Chondrocyte (in vitro differentiated cells): ENCODE results near the gene WT1. TPM values are rescaled to one million over a fixed set of nuclear protein-coding genes. Genes with fewer than 3 reads are reported as not detected.

Experiments used
- DNase-seq: peaks from one replicate; pipeline ENCODE4 v3.0.0; 2021; ENCODE audit warnings: mixed read lengths, low spot score
- H3K27ac Mint-ChIP-seq: one replicate; pipeline ENCODE4 v1.8.0; 2021; ENCODE audit warnings: mild to moderate bottlenecking, moderate library complexity, mixed read lengths; ENCODE audit not compliant: unreplicated experiment
- H3K27me3 Mint-ChIP-seq: 2 replicates; pipeline ENCODE4 v1.8.0; 2021; ENCODE audit warnings: low read depth, mixed read lengths
- H3K36me3 Mint-ChIP-seq: 2 replicates; pipeline ENCODE4 v1.8.0; 2021; ENCODE audit warnings: low read depth, mixed read lengths
- H3K4me1 Mint-ChIP-seq: 2 replicates; pipeline ENCODE4 v1.8.0; 2021; ENCODE audit warnings: low read depth, mild to moderate bottlenecking, mixed read lengths
- H3K4me3 Mint-ChIP-seq: one replicate; pipeline ENCODE4 v1.8.0; 2021; ENCODE audit warnings: mild to moderate bottlenecking, moderate library complexity, mixed read lengths; ENCODE audit not compliant: unreplicated experiment
- H3K9me3 Mint-ChIP-seq: 2 replicates; pipeline ENCODE4 v1.8.0; 2021; ENCODE audit warnings: low read depth, mixed read lengths
- total RNA-seq: library from RNA; stranded (reverse); gene quantifications from 3 replicates; pipeline ENCODE4 v1.2.1, GENCODE V29; 2021
- TF ChIP-seq, protein P1 (sequence below): fragments of 200-600 bp; sonication (generic); IDR thresholded peaks from 2 replicates; pipeline ENCODE4 v1.5.0; 2021; ENCODE audit warnings: antibody characterized with exemption, mild to moderate bottlenecking, moderate library complexity

The WT1 gene
- total RNA-seq, 1 donor from 2014 or later = not detected

DNA sequence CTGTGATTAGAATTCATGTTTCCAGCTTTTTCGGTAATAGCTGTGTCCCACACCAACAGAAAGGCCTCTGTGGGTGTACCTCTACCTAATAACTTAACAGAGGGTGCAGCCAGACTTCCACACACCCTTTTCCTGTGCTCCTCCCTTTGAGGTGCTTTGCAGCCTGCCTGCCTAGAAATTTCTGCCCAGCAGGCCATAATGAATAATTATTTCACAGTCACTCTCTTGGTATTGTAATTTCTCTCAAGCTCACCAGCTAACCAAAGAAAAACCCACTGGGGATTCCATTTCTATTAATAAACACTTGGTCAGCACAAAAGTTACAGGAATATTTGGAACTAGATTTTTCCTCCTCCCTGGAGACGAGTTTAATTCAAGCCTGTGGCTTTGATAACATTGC, 13.3 kb downstream of the WT1 start:
- Mint-ChIP-seq H3K4me3 (no peak overlapping the region), H3K4me1 (no peaks in the 10 kb centered on the region), H3K27me3 (peaks cover 68% of the 10 kb centered on the region), H3K36me3 (no peaks in the 10 kb centered on the region), H3K9me3 (no peaks in the 10 kb centered on the region), H3K27ac (no peak overlapping the region)
- no peak for DNase-seq
- TF ChIP-seq, protein P1, sequence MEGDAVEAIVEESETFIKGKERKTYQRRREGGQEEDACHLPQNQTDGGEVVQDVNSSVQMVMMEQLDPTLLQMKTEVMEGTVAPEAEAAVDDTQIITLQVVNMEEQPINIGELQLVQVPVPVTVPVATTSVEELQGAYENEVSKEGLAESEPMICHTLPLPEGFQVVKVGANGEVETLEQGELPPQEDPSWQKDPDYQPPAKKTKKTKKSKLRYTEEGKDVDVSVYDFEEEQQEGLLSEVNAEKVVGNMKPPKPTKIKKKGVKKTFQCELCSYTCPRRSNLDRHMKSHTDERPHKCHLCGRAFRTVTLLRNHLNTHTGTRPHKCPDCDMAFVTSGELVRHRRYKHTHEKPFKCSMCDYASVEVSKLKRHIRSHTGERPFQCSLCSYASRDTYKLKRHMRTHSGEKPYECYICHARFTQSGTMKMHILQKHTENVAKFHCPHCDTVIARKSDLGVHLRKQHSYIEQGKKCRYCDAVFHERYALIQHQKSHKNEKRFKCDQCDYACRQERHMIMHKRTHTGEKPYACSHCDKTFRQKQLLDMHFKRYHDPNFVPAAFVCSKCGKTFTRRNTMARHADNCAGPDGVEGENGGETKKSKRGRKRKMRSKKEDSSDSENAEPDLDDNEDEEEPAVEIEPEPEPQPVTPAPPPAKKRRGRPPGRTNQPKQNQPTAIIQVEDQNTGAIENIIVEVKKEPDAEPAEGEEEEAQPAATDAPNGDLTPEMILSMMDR = no peak

DNA sequence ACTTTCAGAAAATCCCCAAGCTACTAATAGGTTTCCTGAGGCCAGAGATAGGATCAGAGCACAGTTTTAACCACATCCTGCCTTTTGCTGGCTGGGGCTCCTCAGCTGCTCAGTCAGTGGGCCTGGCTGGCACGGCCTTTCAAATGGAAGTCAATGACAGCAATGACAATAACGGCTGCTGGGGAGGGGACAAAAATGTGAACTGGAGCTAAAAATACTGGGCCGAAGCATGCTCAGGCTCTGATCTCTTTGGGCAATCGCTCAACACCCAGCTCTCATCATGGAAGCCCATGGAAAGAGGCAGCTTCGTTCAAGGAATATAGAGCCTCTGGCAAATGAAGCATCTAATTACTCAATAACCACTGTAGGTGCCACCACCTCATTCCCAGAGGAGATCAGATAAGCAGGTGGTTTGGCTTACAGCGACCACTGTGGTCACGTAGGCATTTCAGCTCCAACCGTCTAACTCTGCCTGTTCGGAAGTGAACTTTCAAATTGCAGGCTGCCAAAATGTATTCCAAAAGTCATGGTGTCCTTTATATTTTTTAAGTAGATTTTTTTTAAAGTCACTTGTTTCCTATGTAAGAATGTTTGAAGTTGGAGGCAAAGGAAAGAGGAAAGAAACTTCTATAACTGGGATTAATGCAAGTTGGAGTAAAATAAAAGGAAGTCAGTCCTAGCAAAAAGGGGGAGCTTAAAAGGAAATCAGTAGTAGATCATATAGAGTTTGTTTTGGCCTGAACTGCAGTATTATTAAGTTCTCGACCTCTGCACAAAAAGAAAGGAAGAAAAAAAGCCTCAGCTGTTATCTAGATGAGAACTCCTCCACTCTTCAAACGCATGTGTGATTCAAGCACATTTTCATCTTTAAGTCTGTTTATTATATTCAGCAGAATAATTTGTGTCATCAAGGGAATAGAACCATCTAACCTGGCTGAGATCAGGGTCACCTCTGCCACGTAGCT, 14.1 kb downstream of the WT1 start:
- H3K9me3 Mint-ChIP-seq = no peaks in the 10 kb centered on the region

DNA sequence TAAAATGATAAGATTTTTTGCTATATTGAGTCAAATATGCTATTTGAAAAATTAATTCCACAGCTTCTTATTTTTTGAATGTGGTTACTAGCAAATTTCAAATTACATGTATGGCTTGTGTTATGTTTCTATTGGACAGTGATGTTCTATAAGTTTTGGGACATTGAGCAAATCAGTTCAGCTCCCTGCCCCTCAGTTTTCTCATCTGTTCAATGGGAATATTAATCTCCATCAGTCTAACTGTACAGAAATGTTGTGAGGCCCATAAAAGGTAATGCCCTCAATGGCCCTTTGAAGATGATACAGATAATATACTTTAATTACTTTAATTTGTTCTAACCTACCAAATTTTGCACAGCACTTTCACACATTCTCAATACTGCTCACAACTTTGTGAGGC, 15.2 kb downstream of the WT1 start:
- no peaks in the 10 kb centered on the region for H3K4me1 Mint-ChIP-seq
- DNase-seq = no peak
- TF ChIP-seq, protein P1 = no peak
- no peaks in the 10 kb centered on the region for H3K36me3 Mint-ChIP-seq
- H3K9me3 Mint-ChIP-seq = no peaks in the 10 kb centered on the region
- no peak overlapping the region for H3K4me3 Mint-ChIP-seq
- H3K27ac Mint-ChIP-seq = no peak overlapping the region
- H3K27me3 Mint-ChIP-seq = peaks cover 59% of the 10 kb centered on the region

More for the DNA sequence above, 14.1 kb downstream of the WT1 start:
- no peak for DNase-seq
- peaks cover 66% of the 10 kb centered on the region for H3K27me3 Mint-ChIP-seq
- TF ChIP-seq, protein P1 = no peak
- H3K36me3 Mint-ChIP-seq = no peaks in the 10 kb centered on the region
- H3K27ac Mint-ChIP-seq = no peak overlapping the region
- no peak overlapping the region for H3K4me3 Mint-ChIP-seq
- no peaks in the 10 kb centered on the region for H3K4me1 Mint-ChIP-seq

DNA sequence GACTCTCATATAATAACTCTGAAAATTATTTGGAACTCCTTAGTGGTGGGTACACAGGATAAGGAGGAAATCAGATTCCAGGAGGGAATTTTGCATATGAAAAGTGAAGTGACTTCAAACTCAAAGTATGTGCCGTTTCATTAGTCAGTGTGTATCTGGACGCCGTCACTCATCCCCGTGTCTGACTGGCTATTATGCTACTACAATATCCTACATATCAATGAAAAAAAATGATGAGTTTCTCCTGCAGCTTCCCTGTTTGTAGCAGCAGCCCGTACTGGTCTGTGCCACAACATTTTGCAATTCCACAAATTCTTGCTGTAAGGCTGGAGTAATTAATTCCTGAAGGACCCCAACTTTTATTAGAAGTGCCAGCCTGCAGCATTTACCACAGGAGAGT, 16.5 kb downstream of the WT1 start:
- Mint-ChIP-seq H3K4me1 (no peaks in the 10 kb centered on the region), H3K36me3 (no peaks in the 10 kb centered on the region), H3K4me3 (no peak overlapping the region), H3K9me3 (no peaks in the 10 kb centered on the region), H3K27ac (no peak overlapping the region), H3K27me3 (peaks cover 49% of the 10 kb centered on the region)
- TF ChIP-seq, protein P1 = no peak
- no peak for DNase-seq

DNA sequence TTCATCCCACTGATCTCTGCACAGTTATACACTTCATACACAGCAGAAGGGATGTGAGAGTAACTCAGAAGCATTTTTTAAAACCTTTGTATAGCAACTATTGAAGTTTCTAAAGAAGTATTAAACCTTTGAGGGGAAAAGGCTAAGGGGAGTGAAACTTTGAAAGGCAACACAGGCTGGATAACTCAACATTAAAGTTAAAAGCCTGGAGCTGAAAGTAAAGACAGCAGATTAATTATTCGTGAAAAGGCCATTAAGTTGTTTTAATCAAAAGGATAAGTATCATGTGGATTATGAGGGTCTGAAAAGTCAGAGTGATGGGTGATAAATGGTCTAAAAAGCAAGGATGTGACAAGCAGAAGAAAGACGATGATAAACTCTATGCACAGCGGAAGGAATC, 17.5 kb downstream of the WT1 start:
- no peaks in the 10 kb centered on the region for H3K4me1 Mint-ChIP-seq
- TF ChIP-seq, protein P1 = no peak
- no peaks in the 10 kb centered on the region for H3K9me3 Mint-ChIP-seq
- no peak for DNase-seq
- H3K27me3 Mint-ChIP-seq = peaks cover 47% of the 10 kb centered on the region
- H3K4me3 Mint-ChIP-seq = no peak overlapping the region
- H3K27ac Mint-ChIP-seq = no peak overlapping the region
- no peaks in the 10 kb centered on the region for H3K36me3 Mint-ChIP-seq
